Stimulated activated CD8-positive, alpha-beta memory T cell treated with anti-CD3 and anti-CD28 coated beads, Interleukin-7, amount 100 ng/mL, for 24 hours (primary cell): ENCODE data around the gene CEACAM18.
"Not testable (repeated sequence)": the region's sequence is repeated elsewhere in the genome, so short reads cannot be mapped to it uniquely, and the experiment has no call there.

Source experiments
- DNase-seq: peaks from one replicate; pipeline ENCODE4 v3.0.0-alpha.2; 2020; ENCODE audit warnings: low read depth

Gene CEACAM18

DNA sequence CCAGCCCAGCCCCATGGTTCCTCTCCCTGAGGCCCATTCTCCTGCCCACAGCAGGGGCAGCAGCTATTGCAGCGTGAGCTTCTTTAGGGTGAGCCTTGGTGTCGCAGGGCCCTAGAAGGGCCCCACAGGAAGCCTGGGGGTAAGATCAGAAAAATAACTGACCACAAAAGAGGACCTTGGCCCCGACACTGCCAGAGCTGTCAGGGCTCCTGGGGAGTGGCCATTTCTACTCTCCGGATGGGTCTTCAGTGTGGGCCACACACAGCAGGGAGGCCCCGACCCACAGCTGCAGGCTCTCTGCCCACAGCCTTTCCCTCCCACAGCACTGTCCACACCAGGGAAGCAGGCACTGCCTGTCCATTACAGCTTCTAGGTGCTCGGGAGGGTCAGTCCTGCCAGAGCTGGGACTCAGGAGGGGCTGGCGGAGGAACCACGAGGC is 16.6 kb upstream of the CEACAM18 start:
- DNase-seq, result no peak

GRCh38 chr19:51462276-51462675 is 16.1 kb upstream of the CEACAM18 start:
- DNase-seq, result no peak

DNA sequence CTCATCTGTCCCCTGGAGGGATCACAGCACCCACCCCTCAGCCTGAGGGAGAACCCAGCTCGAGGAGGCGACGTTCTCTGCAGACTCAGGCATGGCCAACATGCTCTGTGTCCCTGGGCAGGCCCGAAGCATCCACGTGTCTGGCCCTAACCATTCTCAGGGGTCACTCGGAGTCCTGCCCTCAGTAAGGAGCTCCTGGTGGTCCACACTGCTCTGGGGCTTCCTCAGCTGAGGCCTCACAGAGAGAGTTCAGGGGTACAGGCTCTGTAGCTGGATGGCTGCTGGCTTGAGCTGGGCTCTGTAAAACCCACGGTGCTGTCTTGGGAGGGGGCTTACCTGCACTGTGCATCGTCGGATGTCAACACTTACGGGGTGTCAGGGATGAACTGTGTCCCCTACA is 15.7 kb upstream of the CEACAM18 start:
- DNase-seq, result no peak

DNA sequence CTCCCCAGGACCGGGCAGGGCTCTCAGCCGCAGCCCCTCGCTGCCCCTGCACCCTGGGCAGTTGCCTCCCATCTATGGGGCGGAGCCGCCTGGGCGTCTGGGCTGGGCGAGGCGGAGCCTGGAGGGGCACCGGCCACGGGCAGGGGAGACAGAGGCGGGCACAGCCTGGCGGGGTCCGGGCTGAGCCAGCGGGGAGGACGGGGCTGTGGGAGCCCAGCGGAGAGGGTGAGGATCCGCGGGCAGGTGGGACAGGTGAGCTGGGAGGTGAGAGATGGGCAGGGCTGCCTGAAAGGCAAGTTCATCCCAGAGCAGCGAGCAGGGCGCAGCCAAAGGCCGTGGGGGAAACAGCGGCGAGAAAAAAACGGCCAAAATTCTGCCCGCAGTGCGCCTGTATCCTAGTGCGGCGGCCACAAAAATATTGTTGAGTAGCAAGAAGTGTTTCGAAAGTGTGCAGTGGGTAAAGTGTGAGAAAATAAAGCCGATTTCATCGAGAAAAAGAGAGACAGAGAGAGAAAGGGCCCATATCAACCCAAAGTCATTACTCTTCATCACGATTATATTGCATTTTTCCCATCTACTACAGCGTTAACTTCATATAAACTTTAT is 14.3 kb upstream of the CEACAM18 start:
- not testable (repeated sequence) for DNase-seq

- no peak for DNase-seq
These were observed 11.6 kb upstream of the CEACAM18 start for GRCh38 chr19:51466723-51467122.

DNA sequence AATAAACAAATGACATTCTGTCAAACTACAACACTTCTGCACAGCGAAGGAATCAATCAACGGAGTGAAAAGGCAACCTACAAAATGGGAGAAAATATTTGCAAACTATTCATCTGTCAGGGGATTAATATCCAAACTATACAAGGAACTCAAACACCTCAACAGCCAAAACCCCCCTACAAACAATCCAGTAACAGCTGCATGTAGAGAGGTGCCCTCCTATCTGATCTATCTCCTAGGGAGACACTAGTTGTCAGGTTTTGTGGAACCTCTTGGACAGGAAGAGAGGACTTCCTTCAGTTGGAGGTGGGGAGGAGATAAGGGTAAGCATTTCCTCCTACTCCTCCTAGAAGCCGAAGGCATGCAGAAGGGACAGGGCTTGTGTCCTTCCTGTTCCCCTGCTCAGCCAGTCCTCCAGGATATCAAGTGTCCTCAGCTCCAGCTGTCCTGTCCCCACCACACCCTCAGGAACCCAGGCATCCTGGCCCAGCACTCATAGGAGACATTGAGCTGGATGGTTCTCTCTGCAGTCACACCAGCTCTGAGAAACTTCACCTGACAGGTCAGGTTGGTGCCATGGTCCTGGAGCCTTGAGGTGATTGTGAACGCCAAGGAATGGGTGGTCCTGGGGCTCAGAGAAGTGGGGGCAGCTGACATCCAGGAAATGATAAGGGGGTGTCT is 10.3 kb upstream of the CEACAM18 start:
- DNase-seq, result no peak

DNA sequence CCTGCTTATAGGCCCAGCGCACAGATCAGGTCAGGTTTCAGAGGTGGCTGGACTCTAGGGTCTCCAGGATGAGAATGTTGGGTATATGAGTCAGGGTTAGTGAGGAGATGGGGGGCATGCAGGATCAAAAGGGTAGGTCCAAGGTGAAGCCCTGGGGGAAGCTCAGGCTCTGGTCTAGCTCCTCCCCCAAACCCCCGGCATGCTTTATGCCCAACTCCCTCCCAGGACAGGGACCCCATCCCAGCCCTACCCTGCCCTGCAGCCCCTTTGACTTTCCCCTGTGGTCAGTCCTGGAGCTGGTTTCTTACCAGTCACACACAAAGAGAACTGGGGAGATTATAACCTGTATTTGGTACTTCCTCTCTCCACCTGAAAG is 9.8 kb upstream of the CEACAM18 start:
- DNase-seq, result no peak

DNA sequence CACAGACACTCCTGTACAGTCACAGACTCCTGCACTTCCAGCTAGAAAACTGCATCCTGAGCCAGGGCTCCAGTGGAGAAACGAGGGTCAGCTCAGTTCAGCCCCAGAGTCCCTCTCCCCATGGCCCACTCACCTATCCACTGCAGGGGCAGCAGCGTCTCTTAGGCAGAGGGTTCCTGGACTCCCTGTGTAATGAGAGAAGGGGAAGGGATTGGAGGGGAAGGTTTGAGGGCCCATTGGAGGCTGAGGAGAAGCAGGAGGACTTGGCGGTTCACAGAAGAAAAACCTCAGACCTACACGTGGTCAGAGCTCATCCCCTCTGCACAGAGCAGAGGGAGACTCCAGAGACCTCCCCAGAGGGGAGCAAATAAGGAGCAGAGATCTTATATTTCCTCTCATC is 9.2 kb upstream of the CEACAM18 start:
- no peak for DNase-seq

DNA sequence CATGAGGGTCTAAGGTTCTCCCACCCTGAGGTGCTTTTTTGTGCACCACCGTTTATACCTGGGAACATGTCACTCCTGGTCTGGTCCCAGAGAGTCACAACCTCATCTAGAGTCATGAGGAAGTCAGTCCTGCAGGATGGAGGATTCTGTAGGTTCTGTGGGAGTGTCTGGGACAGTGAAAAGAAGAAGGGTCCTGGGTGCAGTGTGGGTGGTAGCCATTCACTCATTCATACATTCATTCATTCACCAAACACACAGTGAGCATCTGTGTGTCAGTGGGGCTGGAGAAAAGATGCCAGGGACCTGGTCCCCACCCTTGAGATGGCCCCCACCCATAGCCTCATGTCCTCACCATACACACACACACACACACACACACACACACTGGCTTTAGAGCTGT is 8.7 kb upstream of the CEACAM18 start:
- no peak for DNase-seq

- no peak for DNase-seq
These were observed 7.4 kb upstream of the CEACAM18 start for GRCh38 chr19:51470966-51471365.

DNA sequence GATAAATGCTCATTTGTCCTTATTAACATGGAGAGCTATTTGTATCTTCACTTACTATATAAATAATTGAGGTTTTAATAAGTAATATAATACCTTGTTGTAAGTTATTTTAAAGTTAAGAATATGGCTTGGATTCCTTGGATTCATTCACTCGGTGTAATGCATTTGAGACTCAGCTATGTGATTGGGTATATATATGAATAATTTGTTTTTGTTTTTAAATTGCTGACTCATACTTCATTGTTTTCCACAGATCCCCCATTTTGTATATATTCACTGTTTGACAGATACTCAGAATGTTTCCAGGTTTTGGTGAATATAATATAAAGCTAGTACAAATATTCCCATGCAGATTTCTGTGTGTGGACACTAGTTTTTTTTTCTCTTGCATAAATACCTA is 6.8 kb upstream of the CEACAM18 start:
- no peak for DNase-seq

GRCh38 chr19:51472607-51473006 is 5.7 kb upstream of the CEACAM18 start:
- no peak for DNase-seq

DNA sequence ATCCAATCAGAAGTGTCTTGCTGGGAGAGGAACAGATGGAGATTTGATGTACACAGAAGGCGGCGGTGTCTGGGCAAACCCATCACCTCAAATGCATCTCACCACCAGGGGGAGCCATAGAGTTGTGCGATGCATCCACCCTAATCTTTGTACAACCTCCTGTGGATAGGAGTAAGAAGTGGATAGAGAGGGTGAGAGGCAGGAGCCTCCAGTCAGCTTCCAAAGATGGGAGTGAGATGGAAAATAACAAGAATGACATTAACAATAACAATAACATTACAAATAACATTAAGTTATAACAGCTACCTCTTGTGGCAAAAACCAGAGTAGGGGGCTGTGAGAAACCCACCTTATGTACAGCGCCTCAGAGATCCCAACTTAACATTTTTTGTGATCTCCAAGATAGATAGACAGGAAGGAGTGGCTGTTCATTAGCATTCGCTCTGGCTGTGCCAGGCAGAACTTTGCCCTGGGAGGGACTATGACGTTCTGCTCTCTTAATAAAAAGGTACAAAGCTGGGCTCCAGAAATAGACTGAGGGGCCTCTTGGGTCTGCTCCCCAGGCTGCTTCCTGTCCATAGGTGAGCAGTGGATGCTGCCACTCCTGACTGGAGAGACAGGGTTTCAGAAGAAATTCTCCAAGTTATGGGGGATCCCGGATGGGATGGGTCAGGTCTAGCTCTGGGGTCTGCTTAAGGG is 5.2 kb upstream of the CEACAM18 start:
- peak; percentile 84 for DNase-seq

- DNase-seq, result no peak
These were observed 2.2 kb upstream of the CEACAM18 start for GRCh38 chr19:51476164-51476563.

- no peak for DNase-seq
These were observed 995 bp upstream of the CEACAM18 start for GRCh38 chr19:51477344-51477743.

DNA sequence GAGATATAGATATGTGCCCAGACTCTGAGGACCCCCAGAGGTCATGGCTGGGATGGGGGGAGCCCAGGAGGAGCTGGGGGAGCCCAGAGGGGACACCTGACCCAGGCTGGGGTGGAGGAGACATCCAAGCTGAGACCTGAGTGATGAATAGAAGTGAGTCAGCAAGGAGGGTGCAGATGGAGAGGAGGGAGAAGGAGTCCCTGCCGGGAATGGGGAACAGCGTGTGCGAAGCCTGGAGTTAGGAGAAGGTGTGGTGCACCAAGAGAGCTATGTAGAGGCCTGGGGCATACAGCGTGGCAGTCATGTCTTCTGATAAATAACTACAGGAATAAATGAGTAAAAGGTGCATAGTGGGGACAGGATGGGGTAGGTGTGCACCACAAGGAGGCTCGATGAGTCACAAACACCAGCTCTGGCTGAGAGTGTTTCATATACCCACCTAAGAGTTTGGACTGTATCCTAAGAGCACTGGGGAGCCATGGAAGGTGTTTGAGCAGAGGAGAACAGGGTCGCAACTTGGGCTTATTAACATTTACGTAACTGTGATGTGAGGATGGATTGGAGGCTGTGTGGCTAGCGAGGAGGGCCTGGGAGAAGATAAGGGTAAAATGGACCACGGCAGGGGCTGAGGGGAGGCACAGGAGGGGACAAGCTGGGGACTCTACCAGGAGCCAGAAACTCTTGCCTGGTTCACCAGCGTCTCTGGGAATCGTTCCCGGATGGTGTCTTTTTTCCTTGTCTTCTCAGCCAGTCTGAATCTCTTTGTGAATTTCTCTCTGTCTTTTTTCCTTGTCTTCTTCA is 1.4 kb downstream of the CEACAM18 start:
- no peak for DNase-seq

DNA sequence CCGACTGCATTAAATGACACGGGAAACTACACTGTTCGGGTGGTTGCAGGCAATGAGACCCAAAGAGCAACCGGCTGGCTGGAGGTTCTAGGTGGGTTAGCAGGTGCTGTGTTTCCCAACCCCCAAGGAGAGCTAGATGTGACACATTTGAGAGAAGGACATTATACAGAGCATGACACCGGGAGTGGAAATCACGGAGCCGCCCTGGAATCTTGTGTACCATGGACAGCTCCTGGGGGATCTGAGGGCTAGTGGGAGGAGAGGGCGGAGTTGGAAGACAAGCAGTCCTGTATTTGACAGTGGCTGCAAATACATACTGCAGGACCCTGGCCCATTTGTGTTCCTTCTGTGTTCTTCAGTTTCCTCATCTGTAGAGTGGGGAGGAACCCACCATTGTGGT is 2.3 kb downstream of the CEACAM18 start:
- DNase-seq, result no peak

- DNase-seq, result no peak
These were observed 7.8 kb downstream of the CEACAM18 start for GRCh38 chr19:51485960-51486660.

GRCh38 chr19:51488491-51488890 is 10.2 kb downstream of the CEACAM18 start:
- DNase-seq, result no peak

- DNase-seq, result no peak
These were observed 10.8 kb downstream of the CEACAM18 start for GRCh38 chr19:51489113-51489512.

DNA sequence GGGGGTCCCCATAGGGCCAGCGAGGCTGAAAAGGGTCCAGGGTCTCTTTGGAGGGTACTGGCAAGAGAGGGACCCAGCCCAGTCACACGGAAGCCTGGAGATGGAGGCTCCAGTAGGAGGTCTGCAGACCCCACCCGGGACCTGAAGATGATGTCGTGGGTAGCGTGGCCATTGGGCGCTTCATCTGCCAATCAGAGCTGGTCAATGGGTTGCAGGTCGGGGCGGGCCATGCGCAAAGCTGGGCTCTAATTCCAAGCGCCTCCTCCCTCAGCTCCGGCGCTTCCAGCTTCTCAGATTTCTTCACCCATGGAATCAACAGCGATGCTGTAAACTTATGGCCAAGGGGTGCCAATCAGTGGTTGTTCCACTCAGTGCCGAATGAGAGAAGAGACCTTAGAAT is 12.3 kb downstream of the CEACAM18 start:
- no peak for DNase-seq

DNA sequence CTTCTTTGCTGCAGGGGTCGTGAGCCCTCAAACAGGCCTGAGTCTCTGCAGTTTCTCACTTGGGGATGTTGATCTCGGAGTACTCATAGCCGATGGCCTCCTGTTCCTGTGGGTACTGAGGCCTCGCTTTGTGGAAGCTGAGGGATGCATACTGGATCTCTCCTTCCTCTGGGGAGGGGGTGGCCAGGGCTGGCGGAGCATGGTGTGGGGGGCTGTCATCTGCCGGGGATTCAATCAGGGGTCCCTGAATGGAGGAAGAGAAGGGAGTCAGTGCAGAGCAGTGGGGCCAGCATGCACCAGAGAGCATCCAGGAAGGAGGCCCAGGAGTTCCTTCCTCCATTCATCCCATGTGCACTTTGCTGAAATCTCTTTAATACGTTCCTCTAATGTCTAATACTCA is 13.2 kb downstream of the CEACAM18 start:
- no peak for DNase-seq
